Measurements from ENCODE around the gene PLEKHS1. TPM values are rescaled to one million over a fixed set of nuclear protein-coding genes. Genes with fewer than 3 reads are reported as not detected.

The PLEKHS1 gene
- total RNA-seq, 6 experiments from 2014 or later: 0.05 TPM; not detected in 5

GRCh38 chr10:113709221-113709838 is 42.2 kb upstream of the PLEKHS1 start:
- TF ChIP-seq CTCF (IDR thresholded peaks at IDR 0.05): no peak
- Mint-ChIP-seq H3K4me3 (peak overlapping the region; percentile 78), H3K27me3 (ENCODE audit: insufficient read depth) (no peaks in the 10 kb centered on the region), H3K36me3 (ENCODE audit: low read depth) (no peaks in the 10 kb centered on the region), H3K4me1 (ENCODE audit: low read depth) (peaks cover 53% of the 10 kb centered on the region), H3K9me3 (no peaks in the 10 kb centered on the region), H3K27ac (peak overlapping the region; percentile 90)
- DNase-seq: peak; percentile 77

DNA sequence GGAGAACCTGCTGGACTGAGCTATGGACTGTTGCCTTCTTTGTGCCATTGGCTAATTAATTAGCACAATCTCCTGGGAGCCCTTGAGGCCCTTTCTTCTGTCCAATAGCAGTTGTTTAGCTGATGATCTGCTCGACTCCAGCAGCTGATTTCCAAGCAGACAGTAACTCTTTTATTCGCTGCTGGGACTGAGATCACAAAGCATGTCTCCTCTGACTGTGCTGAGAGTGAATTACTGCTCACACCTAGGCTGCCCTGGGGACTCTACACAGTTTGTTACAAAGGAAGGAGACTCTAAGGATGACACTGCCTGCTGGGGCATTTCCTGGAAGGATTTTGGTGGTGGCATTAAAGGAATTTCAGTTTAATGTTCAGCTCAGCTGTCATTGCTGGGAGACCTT is 40.3 kb upstream of the PLEKHS1 start:
- no peak for TF ChIP-seq CTCF (IDR thresholded peaks at IDR 0.05)
- no peak for DNase-seq
- 0 out of 2 replicates have a peak, but pooled peaks cover 3% of the 10 kb centered on the region for H3K36me3 Mint-ChIP-seq (ENCODE audit: low read depth)
- H3K4me1 Mint-ChIP-seq (ENCODE audit: low read depth): peaks cover 40% of the 10 kb centered on the region
- H3K27me3 Mint-ChIP-seq (ENCODE audit: insufficient read depth): no peaks in the 10 kb centered on the region
- H3K9me3 Mint-ChIP-seq: no peaks in the 10 kb centered on the region
- no peak overlapping the region for H3K27ac Mint-ChIP-seq
- H3K4me3 Mint-ChIP-seq: no peak overlapping the region

GRCh38 chr10:113712024-113712423 is 39.5 kb upstream of the PLEKHS1 start:
- 0 out of 2 replicates have a peak, but pooled peaks cover 3% of the 10 kb centered on the region for H3K36me3 Mint-ChIP-seq (ENCODE audit: low read depth)

DNA sequence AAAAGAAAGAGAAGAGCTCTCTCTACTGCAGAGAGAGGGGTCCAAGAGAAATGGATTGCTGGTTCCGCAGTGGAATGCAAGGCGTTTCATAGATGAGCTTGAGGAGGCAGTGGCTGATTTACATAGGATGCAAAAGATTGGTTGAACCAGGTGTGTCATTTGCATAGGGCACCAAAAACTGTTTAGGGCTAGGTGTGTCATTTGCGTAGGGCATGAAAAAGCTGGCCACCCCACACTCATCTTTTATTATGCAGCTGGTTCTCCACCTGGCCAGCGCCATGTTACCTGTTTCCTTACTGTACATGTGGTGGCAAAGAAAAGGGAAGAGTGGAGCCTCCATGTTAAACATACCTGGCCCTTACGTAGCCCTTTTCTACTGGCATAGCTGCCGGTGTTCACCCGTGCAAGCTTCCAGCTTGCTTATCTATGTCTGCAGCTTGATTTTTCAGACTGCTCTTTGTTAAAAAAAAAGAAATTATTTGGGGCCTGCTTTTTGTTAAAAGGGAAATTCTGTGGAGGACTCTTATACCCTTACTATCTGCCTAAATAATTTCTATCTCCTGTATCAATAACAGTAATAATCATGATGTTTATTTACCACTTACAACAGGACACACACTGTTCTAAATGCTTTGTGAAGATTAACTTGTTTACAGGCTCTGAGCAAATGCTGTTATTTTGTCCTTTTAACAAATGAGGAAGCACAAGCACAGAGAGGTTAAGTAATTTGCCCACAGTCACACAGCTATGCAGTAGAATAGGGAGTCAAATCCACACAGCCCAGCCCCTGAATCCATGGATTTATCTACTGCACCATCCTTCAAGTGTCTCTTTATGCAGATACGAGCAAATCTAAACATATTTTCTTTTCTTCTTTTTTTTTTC is 38.5 kb upstream of the PLEKHS1 start:
- H3K9me3 Mint-ChIP-seq: no peaks in the 10 kb centered on the region
- no peak overlapping the region for H3K27ac Mint-ChIP-seq
- no peak for TF ChIP-seq CTCF (IDR thresholded peaks at IDR 0.05)
- H3K27me3 Mint-ChIP-seq (ENCODE audit: insufficient read depth): no peaks in the 10 kb centered on the region
- no peak overlapping the region for H3K4me3 Mint-ChIP-seq
- DNase-seq: no peak
- peaks cover 5% of the 10 kb centered on the region; the same call in 1 of the 2 replicates for H3K36me3 Mint-ChIP-seq (ENCODE audit: low read depth)
- peaks cover 31% of the 10 kb centered on the region for H3K4me1 Mint-ChIP-seq (ENCODE audit: low read depth)

More at GRCh38 chr10:113712024-113712423, 39.5 kb upstream of the PLEKHS1 start:
- DNase-seq: no peak
- no peaks in the 10 kb centered on the region for H3K27me3 Mint-ChIP-seq (ENCODE audit: insufficient read depth)
- no peak overlapping the region for H3K4me3 Mint-ChIP-seq
- no peak for TF ChIP-seq CTCF (IDR thresholded peaks at IDR 0.05)
- H3K9me3 Mint-ChIP-seq: no peaks in the 10 kb centered on the region
- H3K4me1 Mint-ChIP-seq (ENCODE audit: low read depth): peaks cover 31% of the 10 kb centered on the region
- H3K27ac Mint-ChIP-seq: no peak overlapping the region

DNA sequence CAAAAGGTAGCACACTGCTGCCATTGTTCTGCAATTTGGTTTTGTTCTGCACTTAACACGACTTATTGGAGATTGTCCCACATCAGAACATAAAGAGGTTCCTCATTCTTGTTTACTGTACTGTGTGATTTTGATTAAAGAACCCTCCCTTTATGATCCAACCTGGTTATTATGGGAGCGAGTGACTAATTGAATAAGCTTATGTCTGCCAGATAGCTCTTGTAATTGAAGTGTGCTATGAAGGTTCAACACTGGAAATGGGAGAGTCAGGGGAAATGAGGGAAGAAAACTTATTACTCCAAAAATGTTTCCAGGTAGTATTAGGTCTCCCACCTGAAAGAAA is 37.9 kb upstream of the PLEKHS1 start:
- no peak overlapping the region for H3K27ac Mint-ChIP-seq
- peaks cover 26% of the 10 kb centered on the region for H3K4me1 Mint-ChIP-seq (ENCODE audit: low read depth)
- no peaks in the 10 kb centered on the region for H3K9me3 Mint-ChIP-seq
- no peaks in the 10 kb centered on the region for H3K27me3 Mint-ChIP-seq (ENCODE audit: insufficient read depth)
- TF ChIP-seq CTCF (IDR thresholded peaks at IDR 0.05): no peak
- peaks cover 8% of the 10 kb centered on the region; the same call in 1 of the 2 replicates for H3K36me3 Mint-ChIP-seq (ENCODE audit: low read depth)
- no peak for DNase-seq
- no peak overlapping the region for H3K4me3 Mint-ChIP-seq
